HG03378 (cell line): Measurements from ENCODE around the gene SMIM43.
"Not testable (repeated sequence)": the region's sequence is repeated elsewhere in the genome, so short reads cannot be mapped to it uniquely, and the experiment has no call there.

Experiments used
- ATAC-seq: cut with Tn5 transposase; IDR thresholded peaks from one replicate; pipeline ENCODE4 v1.9.1; 2021; ENCODE audit warnings: mild to moderate bottlenecking, moderate library complexity; ENCODE audit not compliant: unreplicated experiment

SMIM43 gene

GRCh38 chr4:121737846-121738554 is 27.0 kb downstream of the SMIM43 start:
- ATAC-seq: no peak

GRCh38 chr4:121736735-121737351 is 28.1 kb downstream of the SMIM43 start:
- ATAC-seq: no peak

- no peak for ATAC-seq
Observed at GRCh38 chr4:121734571-121734970, 30.4 kb downstream of the SMIM43 start.

GRCh38 chr4:121733942-121734341 is 31.0 kb downstream of the SMIM43 start:
- ATAC-seq: no peak

- ATAC-seq: not testable (repeated sequence)
Observed at GRCh38 chr4:121729753-121730152, 35.2 kb downstream of the SMIM43 start.

GRCh38 chr4:121728798-121729226 is 36.2 kb downstream of the SMIM43 start:
- ATAC-seq: no peak

GRCh38 chr4:121728066-121728465 is 36.9 kb downstream of the SMIM43 start:
- no peak for ATAC-seq

- ATAC-seq: peak; percentile 98
Observed at GRCh38 chr4:121726642-121727268, 38.2 kb downstream of the SMIM43 start.

- no peak for ATAC-seq
Observed at GRCh38 chr4:121724671-121725070, 40.3 kb downstream of the SMIM43 start.

- no peak for ATAC-seq
Observed at GRCh38 chr4:121721700-121722099, 43.3 kb downstream of the SMIM43 start.

GRCh38 chr4:121720109-121720508 is 44.9 kb downstream of the SMIM43 start:
- ATAC-seq: no peak

- no peak for ATAC-seq
Observed at GRCh38 chr4:121717680-121718237, 47.2 kb downstream of the SMIM43 start.

GRCh38 chr4:121714548-121714947 is 50.4 kb downstream of the SMIM43 start:
- ATAC-seq: no peak

- ATAC-seq: no peak
Observed at GRCh38 chr4:121712783-121713182, 52.2 kb downstream of the SMIM43 start.

GRCh38 chr4:121712001-121712651 is 52.8 kb downstream of the SMIM43 start:
- ATAC-seq: no peak

GRCh38 chr4:121711263-121712000 is 53.5 kb downstream of the SMIM43 start:
- peak; percentile 79 for ATAC-seq

- ATAC-seq: peak; percentile 49
Observed at GRCh38 chr4:121709766-121710405, 55.1 kb downstream of the SMIM43 start.
